Progenitor cell of endocrine pancreas (in vitro differentiated cells): ENCODE results near the gene ULK4. TPM values are rescaled to one million over a fixed set of nuclear protein-coding genes. Genes with fewer than 3 reads are reported as not detected.

Experiments
- DNase-seq: peaks from one replicate; pipeline ENCODE4 v3.0.0; 2021; ENCODE audit warnings: low spot score; ENCODE audit not compliant: unreplicated experiment
- H3K27ac Mint-ChIP-seq: 2 replicates; pipeline ENCODE4 v1.8.0; 2021; ENCODE audit warnings: mild to moderate bottlenecking, moderate library complexity, mixed read lengths
- H3K27me3 Mint-ChIP-seq: 2 replicates; pipeline ENCODE4 v1.8.0; 2021; ENCODE audit warnings: mixed read lengths
- H3K36me3 Mint-ChIP-seq: 2 replicates; pipeline ENCODE4 v1.8.0; 2022; ENCODE audit warnings: mixed read lengths; ENCODE audit not compliant: insufficient read depth
- H3K4me1 Mint-ChIP-seq: 2 replicates; pipeline ENCODE4 v1.8.0; 2021; ENCODE audit warnings: low read depth, mixed read lengths
- H3K4me3 Mint-ChIP-seq: 2 replicates; pipeline ENCODE4 v1.8.0; 2021; ENCODE audit warnings: low read depth, mild to moderate bottlenecking, moderate library complexity, mixed read lengths
- H3K9me3 Mint-ChIP-seq: 2 replicates; pipeline ENCODE4 v1.8.0; 2021; ENCODE audit warnings: low read depth, mixed read lengths
- total RNA-seq: library from RNA; stranded (reverse); gene quantifications from 2 replicates; pipeline ENCODE4 v1.2.1, GENCODE V29; 2021
- TF ChIP-seq, protein P1 (sequence below): fragments of 200-600 bp; sonication (generic); IDR thresholded peaks from one replicate; pipeline ENCODE4 v1.5.0; 2021; ENCODE audit warnings: antibody characterized with exemption, mild to moderate bottlenecking; ENCODE audit not compliant: unreplicated experiment

ULK4 gene
- total RNA-seq, 1 donor from 2014 or later: 14.2 TPM

DNA sequence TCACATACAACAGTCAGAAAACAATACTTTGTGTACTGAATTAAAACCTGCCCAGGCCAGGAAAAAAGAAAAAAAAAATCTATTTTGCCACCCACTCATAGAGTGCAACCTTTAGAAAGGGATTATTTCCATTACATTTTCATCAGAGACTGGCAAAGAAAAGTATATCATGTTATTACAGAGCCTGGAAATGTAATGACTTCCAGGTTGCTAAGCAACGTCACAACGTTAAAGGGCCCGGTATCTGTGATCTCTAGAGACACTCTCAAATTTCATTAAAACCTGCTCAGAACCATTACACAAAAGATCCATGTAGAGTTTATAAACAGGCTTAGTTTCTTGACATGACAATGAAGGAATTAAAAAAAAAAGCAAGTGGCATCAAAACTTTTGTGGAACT is 592.1 kb downstream of the ULK4 start:
- Mint-ChIP-seq H3K27me3 (no peaks in the 10 kb centered on the region), H3K4me1 (peaks cover 25% of the 10 kb centered on the region), H3K27ac (no peak overlapping the region), H3K36me3 (peaks cover 4% of the 10 kb centered on the region), H3K9me3 (peaks cover 21% of the 10 kb centered on the region), H3K4me3 (no peak overlapping the region)
- no peak for DNase-seq
- TF ChIP-seq, protein P1, sequence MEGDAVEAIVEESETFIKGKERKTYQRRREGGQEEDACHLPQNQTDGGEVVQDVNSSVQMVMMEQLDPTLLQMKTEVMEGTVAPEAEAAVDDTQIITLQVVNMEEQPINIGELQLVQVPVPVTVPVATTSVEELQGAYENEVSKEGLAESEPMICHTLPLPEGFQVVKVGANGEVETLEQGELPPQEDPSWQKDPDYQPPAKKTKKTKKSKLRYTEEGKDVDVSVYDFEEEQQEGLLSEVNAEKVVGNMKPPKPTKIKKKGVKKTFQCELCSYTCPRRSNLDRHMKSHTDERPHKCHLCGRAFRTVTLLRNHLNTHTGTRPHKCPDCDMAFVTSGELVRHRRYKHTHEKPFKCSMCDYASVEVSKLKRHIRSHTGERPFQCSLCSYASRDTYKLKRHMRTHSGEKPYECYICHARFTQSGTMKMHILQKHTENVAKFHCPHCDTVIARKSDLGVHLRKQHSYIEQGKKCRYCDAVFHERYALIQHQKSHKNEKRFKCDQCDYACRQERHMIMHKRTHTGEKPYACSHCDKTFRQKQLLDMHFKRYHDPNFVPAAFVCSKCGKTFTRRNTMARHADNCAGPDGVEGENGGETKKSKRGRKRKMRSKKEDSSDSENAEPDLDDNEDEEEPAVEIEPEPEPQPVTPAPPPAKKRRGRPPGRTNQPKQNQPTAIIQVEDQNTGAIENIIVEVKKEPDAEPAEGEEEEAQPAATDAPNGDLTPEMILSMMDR: no peak

GRCh38 chr3:41365973-41366372 is 595.9 kb downstream of the ULK4 start:
- no peak for DNase-seq
- no peak overlapping the region for H3K27ac Mint-ChIP-seq
- H3K27me3 Mint-ChIP-seq: no peaks in the 10 kb centered on the region
- peaks cover 54% of the 10 kb centered on the region for H3K4me1 Mint-ChIP-seq
- H3K9me3 Mint-ChIP-seq: peaks cover 3% of the 10 kb centered on the region
- no peak overlapping the region for H3K4me3 Mint-ChIP-seq
- H3K36me3 Mint-ChIP-seq: no peaks in the 10 kb centered on the region
- TF ChIP-seq, protein P1: no peak

DNA sequence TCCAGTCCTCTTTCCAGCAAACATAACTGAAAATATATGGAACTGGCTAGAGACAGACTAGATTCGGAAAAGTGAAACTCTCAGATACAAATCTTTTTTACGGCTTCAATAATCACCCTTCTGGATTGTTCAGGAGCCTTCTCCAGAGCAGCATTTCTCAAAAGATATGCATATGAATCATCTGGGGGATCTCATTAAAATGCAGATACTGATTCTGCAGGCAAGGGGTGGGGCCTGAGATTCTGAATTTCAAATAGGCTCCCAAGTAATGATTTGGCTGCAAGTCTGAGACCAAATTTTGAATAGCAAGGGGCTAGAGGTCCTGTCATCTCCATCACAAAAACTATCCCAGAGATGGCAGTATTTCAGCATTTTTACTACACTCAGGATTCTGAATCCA is 597.2 kb downstream of the ULK4 start:
- H3K27ac Mint-ChIP-seq: no peak overlapping the region
- no peaks in the 10 kb centered on the region for H3K27me3 Mint-ChIP-seq
- H3K4me3 Mint-ChIP-seq: no peak overlapping the region
- H3K36me3 Mint-ChIP-seq: no peaks in the 10 kb centered on the region
- TF ChIP-seq, protein P1: no peak
- H3K9me3 Mint-ChIP-seq: peaks cover 3% of the 10 kb centered on the region
- peaks cover 44% of the 10 kb centered on the region for H3K4me1 Mint-ChIP-seq
- DNase-seq: no peak

DNA sequence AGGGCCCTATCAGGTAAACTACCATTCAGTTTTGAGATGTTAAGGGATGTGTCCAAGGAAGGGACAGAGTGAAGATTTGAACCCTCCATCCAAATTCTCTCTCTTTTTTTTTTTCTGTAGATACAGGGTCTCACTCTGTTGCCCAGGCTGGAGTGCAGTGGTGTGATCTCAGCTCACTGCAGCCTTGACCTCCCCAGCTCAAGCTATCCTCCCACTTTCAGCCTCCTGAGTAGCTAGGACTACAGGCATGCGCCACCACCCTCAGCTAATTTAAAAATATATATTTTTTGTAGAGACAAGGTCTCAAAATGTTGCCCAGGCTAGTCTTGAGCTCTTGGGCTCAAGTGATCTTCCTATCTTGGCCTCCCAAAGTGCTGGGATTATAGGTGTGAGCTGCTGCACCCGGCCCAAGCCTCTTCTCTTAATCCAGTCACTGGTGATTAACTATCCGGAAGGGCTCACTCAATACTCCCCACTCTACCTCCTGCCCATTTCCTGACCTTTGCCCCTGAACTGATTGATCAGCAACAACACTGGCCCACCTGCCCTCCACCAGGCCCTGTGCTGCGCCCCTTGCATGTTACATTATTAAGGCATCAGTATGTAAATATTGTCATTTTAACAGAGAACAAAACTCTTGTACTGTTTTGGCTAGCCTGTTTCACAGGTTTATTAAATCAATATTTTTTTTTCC is 597.9 kb downstream of the ULK4 start:
- TF ChIP-seq, protein P1: no peak
- peaks cover 44% of the 10 kb centered on the region for H3K4me1 Mint-ChIP-seq
- no peak overlapping the region for H3K4me3 Mint-ChIP-seq
- H3K9me3 Mint-ChIP-seq: peaks cover 3% of the 10 kb centered on the region
- no peaks in the 10 kb centered on the region for H3K36me3 Mint-ChIP-seq
- no peaks in the 10 kb centered on the region for H3K27me3 Mint-ChIP-seq
- H3K27ac Mint-ChIP-seq: peak overlapping the region; percentile 67
- DNase-seq: no peak

DNA sequence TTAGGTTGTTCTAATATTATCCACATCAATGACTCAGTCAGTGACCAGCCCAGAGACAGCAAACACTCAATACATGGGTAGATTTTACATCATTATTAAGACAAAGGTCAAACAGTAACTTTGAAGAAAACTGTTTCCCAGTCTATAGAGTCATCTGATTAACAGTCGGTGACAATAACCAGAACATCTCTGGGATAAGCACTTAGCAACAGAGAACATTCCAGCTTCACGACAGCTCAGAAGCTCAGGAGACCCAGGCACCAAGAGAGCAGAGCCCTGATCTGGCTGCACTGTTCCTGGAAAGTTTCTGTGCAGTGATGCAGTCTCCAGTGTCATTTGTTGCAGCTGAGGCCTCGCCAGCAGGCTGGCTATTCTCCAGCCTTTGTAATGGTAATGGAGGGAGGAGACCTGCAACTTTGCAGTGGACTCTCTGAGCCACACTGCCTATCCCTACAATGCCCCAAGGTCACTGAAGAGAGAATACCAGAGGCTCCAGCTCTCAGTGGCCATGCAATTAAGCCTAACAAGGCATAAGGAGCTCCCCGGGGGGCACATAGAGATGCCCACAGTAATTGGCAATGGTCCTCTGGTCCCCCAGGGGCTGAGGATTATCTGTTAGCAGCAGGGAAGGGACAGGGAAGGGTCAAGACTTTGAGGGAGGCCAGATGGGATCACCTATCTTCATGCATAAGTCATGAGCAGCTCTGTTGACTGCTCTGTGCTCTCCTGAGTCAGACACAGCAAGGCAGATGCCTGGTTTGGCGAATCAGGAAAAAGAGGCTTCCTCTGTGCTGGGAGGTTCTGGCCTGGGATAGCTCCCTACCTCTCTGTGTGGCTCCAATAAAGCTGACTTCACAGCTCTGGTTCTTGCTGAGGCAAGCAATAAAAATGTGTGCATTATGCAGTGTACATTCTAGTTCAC is 599.0 kb downstream of the ULK4 start:
- no peaks in the 10 kb centered on the region for H3K9me3 Mint-ChIP-seq
- H3K36me3 Mint-ChIP-seq: no peaks in the 10 kb centered on the region
- no peak for DNase-seq
- no peaks in the 10 kb centered on the region for H3K27me3 Mint-ChIP-seq
- H3K4me3 Mint-ChIP-seq: no peak overlapping the region
- TF ChIP-seq, protein P1: no peak
- H3K4me1 Mint-ChIP-seq: peaks cover 44% of the 10 kb centered on the region
- no peak overlapping the region for H3K27ac Mint-ChIP-seq
